Osteoblast (primary cell): ENCODE measurements around the gene ADGRV1. TPM values are rescaled to one million over a fixed set of nuclear protein-coding genes. Genes with fewer than 3 reads are reported as not detected.
"Not testable (repeated sequence)": the region's sequence is repeated elsewhere in the genome, so short reads cannot be mapped to it uniquely, and the experiment has no call there.

Source experiments
- DNase-seq: peaks from one replicate; pipeline ENCODE4 v3.0.0; 2011; ENCODE audit warnings: low spot score, mixed read lengths; ENCODE audit not compliant: insufficient read length; ENCODE audit errors: missing footprints
- H2AFZ ChIP-seq: 2 replicates; pipeline ENCODE4 v1.6.0; 2011; ENCODE audit warnings: mild to moderate bottlenecking, low read length
- H3K27ac ChIP-seq: 2 replicates; pipeline ENCODE4 v1.5.1; 2011; ENCODE audit warnings: mild to moderate bottlenecking, low read depth, low read length, moderate library complexity
- H3K27me3 ChIP-seq: 2 replicates; pipeline ENCODE4 v1.6.0; 2012; ENCODE audit warnings: mild to moderate bottlenecking, control low read depth, inconsistent platforms, low read length, moderate library complexity; ENCODE audit not compliant: insufficient read depth
- H3K36me3 ChIP-seq: 2 replicates; pipeline ENCODE4 v1.5.1; 2011; ENCODE audit warnings: mild to moderate bottlenecking, low read length, control low read depth, moderate library complexity; ENCODE audit not compliant: insufficient read depth
- H3K4me1 ChIP-seq: 2 replicates; pipeline ENCODE4 v1.5.1; 2011; ENCODE audit warnings: mild to moderate bottlenecking, low read length, control low read depth, moderate library complexity; ENCODE audit not compliant: insufficient read depth
- H3K4me2 ChIP-seq: 2 replicates; pipeline ENCODE4 v1.6.0; 2011; ENCODE audit warnings: mild to moderate bottlenecking, low read length; ENCODE audit not compliant: insufficient read depth
- H3K4me3 ChIP-seq: fragments of 200-600 bp; sonication (generic); 3 replicates; pipeline ENCODE4 v1.5.1; 2012; ENCODE audit warnings: mild to moderate bottlenecking, low read length, inconsistent platforms; ENCODE audit not compliant: insufficient read depth
- H3K79me2 ChIP-seq: 2 replicates; pipeline ENCODE4 v1.6.0; 2012; ENCODE audit warnings: mild to moderate bottlenecking, low read length, control low read depth, inconsistent platforms; ENCODE audit not compliant: insufficient read depth
- H3K9me3 ChIP-seq: 2 replicates; pipeline ENCODE4 v1.5.1; 2011; ENCODE audit warnings: low read depth, low read length, control low read depth
- H4K20me1 ChIP-seq: 2 replicates; pipeline ENCODE4 v1.6.0; 2012; ENCODE audit warnings: mild to moderate bottlenecking, low read length, control low read depth; ENCODE audit not compliant: insufficient read depth
- CTCF ChIP-seq: IDR thresholded peaks from 2 replicates; pipeline ENCODE4 v1.5.1; 2011; ENCODE audit warnings: mild to moderate bottlenecking, low read depth, low read length, moderate library complexity; ENCODE audit errors: extremely low read depth
- total RNA-seq: library from RNA; depleted of rRNA; stranded (reverse); fragments of >200 nt; gene quantifications from 2 replicates; pipeline ENCODE4 v1.2.3, GENCODE V29; 2012

ADGRV1 gene
- total RNA-seq, 1 donor, result under 0.01 TPM

DNA sequence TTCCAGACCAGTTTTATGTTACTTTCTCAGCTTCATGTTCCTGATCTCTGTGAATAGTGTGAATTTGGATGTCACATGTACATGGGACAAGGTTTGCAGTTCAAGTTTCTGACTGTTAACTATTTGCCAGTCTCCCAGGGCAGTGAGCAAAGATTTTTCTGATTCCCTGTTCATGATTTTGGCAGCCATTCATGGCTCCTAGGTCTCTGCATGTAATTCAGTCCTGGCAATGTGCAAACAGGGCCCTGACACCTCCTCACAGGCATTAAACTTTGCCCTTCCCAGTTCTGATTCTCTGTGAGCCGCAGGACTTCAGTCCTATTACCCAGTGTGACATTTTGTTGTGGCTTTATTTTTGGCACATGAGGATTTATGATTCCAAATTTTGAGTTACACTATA, 474.8 kb downstream of the ADGRV1 start:
- H3K4me2 ChIP-seq, result no peak overlapping the region
- no peaks in the 10 kb centered on the region for H3K4me1 ChIP-seq
- H3K36me3 ChIP-seq, result no peaks in the 10 kb centered on the region
- no peak overlapping the region for H3K4me3 ChIP-seq
- no peaks in the 10 kb centered on the region for H3K9me3 ChIP-seq
- TF ChIP-seq CTCF, result no peak
- H4K20me1 ChIP-seq, result no peaks in the 10 kb centered on the region
- H3K27me3 ChIP-seq, result peaks cover 6% of the 10 kb centered on the region
- H3K27ac ChIP-seq, result no peak overlapping the region
- no peak for DNase-seq
- H3K79me2 ChIP-seq, result no peaks in the 10 kb centered on the region
- no peak overlapping the region for H2AFZ ChIP-seq

- DNase-seq, result no peak
- no peak overlapping the region for H2AFZ ChIP-seq
- H3K36me3 ChIP-seq, result no peaks in the 10 kb centered on the region
- no peaks in the 10 kb centered on the region for H3K9me3 ChIP-seq
- no peaks in the 10 kb centered on the region for H4K20me1 ChIP-seq
- H3K4me1 ChIP-seq, result no peaks in the 10 kb centered on the region
- no peaks in the 10 kb centered on the region for H3K79me2 ChIP-seq
- no peak overlapping the region for H3K4me2 ChIP-seq
- H3K27me3 ChIP-seq, result peaks cover 6% of the 10 kb centered on the region
- H3K4me3 ChIP-seq, result no peak overlapping the region
- H3K27ac ChIP-seq, result no peak overlapping the region
- no peak for TF ChIP-seq CTCF
These were observed 479.7 kb downstream of the ADGRV1 start for GRCh38 chr5:91038180-91038808.

DNA sequence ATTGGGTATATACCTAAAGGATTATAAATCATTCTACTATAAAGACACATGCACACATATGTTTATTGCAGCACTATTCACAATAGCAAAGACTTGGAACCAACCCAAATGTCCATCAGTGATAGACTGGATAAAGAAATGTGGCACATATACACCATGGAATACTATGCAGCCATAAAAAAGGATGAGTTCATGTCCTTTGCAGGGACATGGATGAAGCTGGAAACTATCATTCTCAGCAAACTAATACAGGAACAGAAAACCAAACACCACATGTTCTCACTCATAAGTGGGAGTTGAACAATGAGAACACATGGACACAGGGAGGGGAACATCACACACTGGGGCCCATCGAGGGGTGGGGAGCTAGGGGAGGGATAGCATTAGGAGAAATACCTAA, 482.5 kb downstream of the ADGRV1 start:
- not testable (repeated sequence) for H3K4me3 ChIP-seq, H4K20me1 ChIP-seq, H3K9me3 ChIP-seq, H2AFZ ChIP-seq, H3K27ac ChIP-seq, H3K79me2 ChIP-seq, H3K36me3 ChIP-seq, H3K4me2 ChIP-seq, H3K4me1 ChIP-seq, DNase-seq, H3K27me3 ChIP-seq

DNA sequence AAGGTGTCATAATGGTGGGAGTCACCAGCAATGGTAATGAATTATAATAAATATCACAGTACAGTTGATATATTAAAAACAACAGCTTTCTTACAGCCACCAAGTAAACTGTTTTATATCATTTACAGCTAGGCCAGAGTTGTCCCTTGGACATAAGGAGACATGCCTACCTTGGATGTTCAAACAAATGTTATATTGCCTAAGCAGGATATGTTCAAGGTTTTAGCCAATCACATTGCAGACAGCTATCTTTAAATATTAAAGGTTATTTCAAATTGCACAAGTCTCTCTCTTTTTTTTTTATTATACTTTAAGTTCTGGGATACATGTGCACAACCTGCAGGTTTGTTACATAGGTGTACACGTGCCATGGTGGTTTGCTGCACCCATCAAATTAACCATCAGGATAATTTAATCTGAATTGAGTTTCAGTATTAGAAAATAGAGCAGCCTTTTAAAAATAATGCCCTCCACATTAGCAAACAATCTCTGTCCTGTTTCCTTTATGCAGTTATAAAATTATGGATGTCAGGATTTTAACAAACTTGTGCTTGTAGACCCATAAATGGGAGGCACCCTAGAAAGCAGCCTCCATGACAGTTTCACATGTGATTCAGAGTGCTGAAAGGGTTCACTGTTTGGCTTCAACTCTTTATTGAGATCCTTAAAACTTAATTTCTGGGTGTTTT, 483.8 kb downstream of the ADGRV1 start:
- H2AFZ ChIP-seq, result no peak overlapping the region
- H3K79me2 ChIP-seq, result no peaks in the 10 kb centered on the region
- no peak overlapping the region for H3K27ac ChIP-seq
- H3K4me3 ChIP-seq, result no peak overlapping the region
- DNase-seq, result no peak
- TF ChIP-seq CTCF, result no peak
- H3K36me3 ChIP-seq, result no peaks in the 10 kb centered on the region
- no peaks in the 10 kb centered on the region for H3K4me1 ChIP-seq
- no peaks in the 10 kb centered on the region for H4K20me1 ChIP-seq
- H3K27me3 ChIP-seq, result no peaks in the 10 kb centered on the region
- H3K4me2 ChIP-seq, result no peak overlapping the region
- no peaks in the 10 kb centered on the region for H3K9me3 ChIP-seq
